Measurements from ENCODE around the gene ALAS1.

GRCh38 chr3:52216585-52217408 lies 18.8 kb downstream of the ALAS1 start:
- TF ChIP-seq RFX5 (IDR thresholded peaks at IDR 0.05; ENCODE audit: low read depth, low read length) (no peak), POLR2AphosphoS5 (IDR thresholded peaks at IDR 0.05; ENCODE audit: control insufficient read depth, insufficient read depth, low read depth, low read length) (no peak), PHB (CRISPR knock-in tag; IDR thresholded peaks at IDR 0.05) (no peak), COPS2 (conservative IDR thresholded peaks at IDR 0.05) (no peak), CTCF (IDR thresholded peaks at IDR 0.05 in 2 of 3, conservative IDR thresholded peaks at IDR 0.05 in 1 of 3; ENCODE audit: insufficient read depth in 2 of 3, low read depth in 1 of 3, low read length in 3 of 3) (no peak), KDM4B (IDR thresholded peaks at IDR 0.05; ENCODE audit: borderline replicate concordance in 2 of 2, low read depth in 1 of 2) (no peak), ZEB2 (IDR thresholded peaks at IDR 0.05) (no peak)
- TF ChIP-seq, protein P1, sequence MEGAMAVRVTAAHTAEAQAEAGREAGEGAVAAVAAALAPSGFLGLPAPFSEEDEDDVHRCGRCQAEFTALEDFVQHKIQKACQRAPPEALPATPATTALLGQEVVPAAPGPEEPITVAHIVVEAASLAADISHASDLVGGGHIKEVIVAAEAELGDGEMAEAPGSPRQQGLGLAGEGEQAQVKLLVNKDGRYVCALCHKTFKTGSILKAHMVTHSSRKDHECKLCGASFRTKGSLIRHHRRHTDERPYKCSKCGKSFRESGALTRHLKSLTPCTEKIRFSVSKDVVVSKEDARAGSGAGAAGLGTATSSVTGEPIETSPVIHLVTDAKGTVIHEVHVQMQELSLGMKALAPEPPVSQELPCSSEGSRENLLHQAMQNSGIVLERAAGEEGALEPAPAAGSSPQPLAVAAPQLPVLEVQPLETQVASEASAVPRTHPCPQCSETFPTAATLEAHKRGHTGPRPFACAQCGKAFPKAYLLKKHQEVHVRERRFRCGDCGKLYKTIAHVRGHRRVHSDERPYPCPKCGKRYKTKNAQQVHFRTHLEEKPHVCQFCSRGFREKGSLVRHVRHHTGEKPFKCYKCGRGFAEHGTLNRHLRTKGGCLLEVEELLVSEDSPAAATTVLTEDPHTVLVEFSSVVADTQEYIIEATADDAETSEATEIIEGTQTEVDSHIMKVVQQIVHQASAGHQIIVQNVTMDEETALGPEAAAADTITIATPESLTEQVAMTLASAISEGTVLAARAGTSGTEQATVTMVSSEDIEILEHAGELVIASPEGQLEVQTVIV (CRISPR knock-in tag; IDR thresholded peaks at IDR 0.05; ENCODE audit: borderline replicate concordance), result no peak

All from K562 (cell line).